Mammary epithelial cell (primary cell): ENCODE measurements around the gene COLEC12.

Experiments used
- CTCF ChIP-seq, 2 donors: IDR thresholded peaks in 1 of 2; conservative IDR thresholded peaks in 1 of 2; 2 replicates each; pipeline ENCODE4 v1.5.1; 2011 to 2012; ENCODE audit warnings: inconsistent platforms in 2 of 2, low read length in 2 of 2, mild to moderate bottlenecking in 2 of 2, control low read depth in 1 of 2, low read depth in 1 of 2; ENCODE audit not compliant: insufficient read depth in 1 of 2; ENCODE audit errors: extremely low read depth in 1 of 2
- EZH2 ChIP-seq: IDR thresholded peaks from 2 replicates; pipeline ENCODE4 v1.6.1; 2012; ENCODE audit warnings: low read length, inconsistent platforms, borderline replicate concordance

GRCh38 chr18:366466-367061 lies 133.9 kb downstream of the COLEC12 start:
- TF ChIP-seq CTCF (conservative IDR thresholded peaks at IDR 0.05 in 1 of 2, IDR thresholded peaks at IDR 0.05 in 1 of 2; ENCODE audit: extremely low read depth in 1 of 2, insufficient read depth in 1 of 2, low read depth in 1 of 2, low read length in 2 of 2) (no peak), EZH2 (no peak)
